ENCODE data around the gene CTF1.
"Not testable (repeated sequence)": the region's sequence is repeated elsewhere in the genome, so short reads cannot be mapped to it uniquely, and the experiment has no call there.

The CTF1 gene, protein sequence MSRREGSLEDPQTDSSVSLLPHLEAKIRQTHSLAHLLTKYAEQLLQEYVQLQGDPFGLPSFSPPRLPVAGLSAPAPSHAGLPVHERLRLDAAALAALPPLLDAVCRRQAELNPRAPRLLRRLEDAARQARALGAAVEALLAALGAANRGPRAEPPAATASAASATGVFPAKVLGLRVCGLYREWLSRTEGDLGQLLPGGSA

GRCh38 chr16:30896261-30896888, at the start of gene CTF1:
CTF1 (plus strand) TSS chr16:30896614; CDS start chr16:30896644, 30 bp downstream.
- DNase-seq = peak in 7 of 10 donors; percentile 42 to 93 (median 58)

DNA sequence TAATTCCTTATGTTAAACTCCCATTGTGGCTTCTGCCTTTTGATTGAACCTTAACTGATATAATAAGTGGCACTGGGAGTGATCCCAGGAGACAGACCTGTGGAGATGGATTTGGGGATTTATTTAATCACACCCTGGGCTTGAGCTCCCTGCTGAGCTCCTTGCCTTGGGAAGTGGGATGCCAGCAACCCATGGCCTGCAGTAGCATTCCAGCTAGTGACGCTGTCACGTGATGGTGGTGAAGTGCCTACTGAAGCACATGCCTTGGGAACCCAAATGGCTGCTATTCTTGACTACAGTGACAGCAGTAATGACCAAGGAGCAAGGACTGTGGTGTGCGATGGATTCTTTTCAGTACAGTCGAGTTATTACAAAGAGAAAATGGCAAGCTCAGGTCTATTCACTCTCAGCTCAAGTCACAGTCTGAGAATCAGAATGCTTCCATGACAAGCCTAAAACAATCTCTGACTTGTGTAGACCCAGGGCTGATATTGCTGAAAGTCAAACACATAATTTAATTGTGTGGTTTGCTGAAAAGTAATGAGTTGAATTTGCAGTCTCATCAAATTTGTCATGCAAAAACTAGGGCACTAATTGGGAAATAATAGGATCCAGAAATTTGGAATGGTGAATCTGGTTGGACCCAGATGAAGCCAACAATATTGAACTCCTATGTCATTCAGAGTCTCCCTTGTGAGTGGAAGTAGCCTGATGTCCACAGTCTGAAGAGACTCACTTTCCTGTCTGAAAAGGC, 49.6 kb upstream of the CTF1 start:
- intact Hi-C loops (cut with DNase I) = loop anchor here (10.0 kb wide), 1 partner anchor 58 kb away; no protein-coding TSS in a partner anchor
- DNase-seq = no peak

More at GRCh38 chr16:30896261-30896888, at the start of gene CTF1:
- intact Hi-C loops (cut with DNase I) = no loop called here

- intact Hi-C loops (cut with DNase I) = no loop called here
- no peak for DNase-seq
Observed at GRCh38 chr16:30850246-30850645, 46.2 kb upstream of the CTF1 start.

DNA sequence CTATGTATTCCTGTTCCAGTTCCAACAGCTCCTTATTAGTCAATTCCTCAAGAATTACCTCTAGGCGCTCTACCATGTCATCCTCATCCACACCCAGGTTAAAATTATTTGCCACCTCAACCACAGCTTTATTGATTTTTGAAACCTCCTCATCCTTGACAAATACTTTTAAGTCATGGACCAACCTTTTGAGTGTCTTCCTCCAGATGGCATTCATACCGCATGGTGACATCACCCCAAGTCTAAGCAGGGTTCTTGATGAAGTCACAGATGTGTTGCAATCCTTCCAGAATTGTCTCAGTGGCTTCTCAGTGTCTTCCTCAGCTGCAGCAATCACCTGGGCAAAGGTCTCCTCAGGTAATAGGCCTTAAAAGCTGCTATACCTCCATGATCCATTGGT, 42.7 kb upstream of the CTF1 start:
- DNase-seq = no peak
- intact Hi-C loops (cut with DNase I) = no loop called here

DNA sequence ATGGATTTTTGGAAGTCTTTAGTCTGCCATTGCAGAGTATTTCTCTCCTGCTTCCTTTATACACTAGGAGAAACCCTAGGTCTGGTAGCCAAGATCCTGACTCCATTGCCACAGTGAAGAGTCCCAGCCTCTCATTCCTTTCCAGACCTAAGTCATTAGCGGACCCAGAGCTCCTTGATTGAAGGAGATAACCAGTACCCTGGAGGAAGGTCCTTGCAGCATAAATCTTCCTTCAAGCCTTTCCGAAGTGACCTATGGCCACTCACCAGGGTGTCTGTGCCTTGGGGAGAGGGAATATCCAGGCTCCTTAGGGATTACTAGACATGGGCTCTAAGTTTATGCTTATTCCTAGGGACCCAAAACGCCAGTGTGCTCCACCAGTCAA, 38.3 kb upstream of the CTF1 start:
- intact Hi-C loops (cut with DNase I) = no loop called here
- DNase-seq = no peak

DNA sequence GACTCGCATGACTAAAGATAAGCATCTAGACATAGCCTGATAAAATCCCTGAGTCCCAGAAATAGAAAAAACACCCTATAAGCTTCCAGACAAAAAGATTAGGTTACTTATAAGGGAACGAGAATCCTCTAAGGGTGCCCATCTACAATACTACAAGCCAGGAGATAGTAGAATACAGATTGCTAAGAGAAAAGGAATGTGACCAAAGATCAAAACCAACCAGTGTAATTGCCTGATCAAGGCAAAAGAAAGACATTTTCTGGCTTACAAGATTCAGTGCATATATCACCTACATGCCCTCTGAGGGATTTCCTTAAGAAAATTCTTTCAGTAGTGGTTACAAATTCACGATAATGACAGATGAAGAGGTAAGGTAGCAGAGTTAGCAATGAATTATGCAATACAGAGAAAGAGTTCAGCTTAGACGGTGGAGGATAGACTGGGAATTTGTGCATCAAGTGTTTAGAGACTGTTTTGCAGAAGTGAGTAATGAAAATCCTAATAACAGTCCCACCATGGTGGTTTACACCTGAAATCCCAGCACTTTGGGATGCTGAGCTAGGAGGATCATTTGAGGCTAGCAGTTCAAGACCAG, 37.5 kb upstream of the CTF1 start:
- no peak for DNase-seq

DNA sequence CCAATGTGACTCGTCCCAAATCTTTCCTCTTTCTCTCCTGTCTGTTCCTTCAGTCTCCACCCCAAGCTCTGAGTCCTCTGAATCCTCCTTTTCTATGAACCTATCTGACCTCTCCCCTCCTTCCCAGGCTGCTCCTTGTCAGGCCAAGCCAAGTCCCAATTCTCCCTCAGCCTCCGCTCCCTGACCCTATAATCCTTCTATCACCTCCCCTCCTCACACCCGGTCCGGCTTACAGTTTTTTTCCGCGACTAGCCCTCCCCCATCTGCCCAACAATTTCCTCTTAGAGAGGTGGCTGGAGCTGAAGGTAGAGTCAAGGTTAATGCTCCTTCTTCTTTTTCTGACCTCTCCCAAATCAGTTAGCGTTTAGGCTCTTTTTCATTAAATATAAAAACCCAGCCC, 35.7 kb upstream of the CTF1 start:
- intact Hi-C loops (cut with DNase I); DNase-seq: not testable (repeated sequence)

More for the DNA sequence above, 37.5 kb upstream of the CTF1 start:
- intact Hi-C loops (cut with DNase I) = no loop called here

GRCh38 chr16:30863178-30863577, 33.2 kb upstream of the CTF1 start:
- DNase-seq; intact Hi-C loops (cut with DNase I): not testable (repeated sequence)

DNA sequence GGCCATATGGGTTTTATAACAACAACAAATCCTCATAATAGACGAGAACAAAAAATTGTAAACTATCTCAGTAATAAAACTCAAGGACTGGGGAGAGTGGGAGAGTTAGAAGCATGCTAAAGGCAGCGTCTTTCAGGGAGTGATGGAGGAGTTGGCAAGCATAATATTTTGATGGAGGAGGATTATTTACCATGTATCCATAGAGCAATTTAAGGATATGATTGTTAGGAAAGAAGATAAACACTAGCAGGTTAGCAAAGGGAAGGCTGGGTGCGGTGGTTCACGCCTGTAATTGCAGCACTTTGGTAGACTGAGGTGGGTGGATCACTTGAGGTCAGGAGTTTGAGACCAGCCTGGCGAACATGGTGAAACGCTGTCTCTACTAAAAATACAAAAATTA, 30.4 kb upstream of the CTF1 start:
- no peak for DNase-seq
- intact Hi-C loops (cut with DNase I) = no loop called here

GRCh38 chr16:30867747-30868146, 28.7 kb upstream of the CTF1 start:
- no peak for DNase-seq
- intact Hi-C loops (cut with DNase I) = no loop called here

- intact Hi-C loops (cut with DNase I) = no loop called here
- DNase-seq = no peak
Observed at GRCh38 chr16:30870904-30871303, 25.5 kb upstream of the CTF1 start.

- intact Hi-C loops (cut with DNase I) = loop anchor here (2.0 kb wide), 1 partner anchor 88 kb away; the partner anchor contains the start of gene ZNF629
- no peak for DNase-seq
Observed at GRCh38 chr16:30874244-30874820, 22.1 kb upstream of the CTF1 start.

- intact Hi-C loops (cut with DNase I) = loop anchor here (1.0 to 2.0 kb wide), 2 partner anchors 70 to 88 kb away; partner anchors contain the start of gene ZNF629
- peak; percentile 83 to 99 (median 91) for DNase-seq
Observed at GRCh38 chr16:30874821-30875717, 21.3 kb upstream of the CTF1 start.

DNA sequence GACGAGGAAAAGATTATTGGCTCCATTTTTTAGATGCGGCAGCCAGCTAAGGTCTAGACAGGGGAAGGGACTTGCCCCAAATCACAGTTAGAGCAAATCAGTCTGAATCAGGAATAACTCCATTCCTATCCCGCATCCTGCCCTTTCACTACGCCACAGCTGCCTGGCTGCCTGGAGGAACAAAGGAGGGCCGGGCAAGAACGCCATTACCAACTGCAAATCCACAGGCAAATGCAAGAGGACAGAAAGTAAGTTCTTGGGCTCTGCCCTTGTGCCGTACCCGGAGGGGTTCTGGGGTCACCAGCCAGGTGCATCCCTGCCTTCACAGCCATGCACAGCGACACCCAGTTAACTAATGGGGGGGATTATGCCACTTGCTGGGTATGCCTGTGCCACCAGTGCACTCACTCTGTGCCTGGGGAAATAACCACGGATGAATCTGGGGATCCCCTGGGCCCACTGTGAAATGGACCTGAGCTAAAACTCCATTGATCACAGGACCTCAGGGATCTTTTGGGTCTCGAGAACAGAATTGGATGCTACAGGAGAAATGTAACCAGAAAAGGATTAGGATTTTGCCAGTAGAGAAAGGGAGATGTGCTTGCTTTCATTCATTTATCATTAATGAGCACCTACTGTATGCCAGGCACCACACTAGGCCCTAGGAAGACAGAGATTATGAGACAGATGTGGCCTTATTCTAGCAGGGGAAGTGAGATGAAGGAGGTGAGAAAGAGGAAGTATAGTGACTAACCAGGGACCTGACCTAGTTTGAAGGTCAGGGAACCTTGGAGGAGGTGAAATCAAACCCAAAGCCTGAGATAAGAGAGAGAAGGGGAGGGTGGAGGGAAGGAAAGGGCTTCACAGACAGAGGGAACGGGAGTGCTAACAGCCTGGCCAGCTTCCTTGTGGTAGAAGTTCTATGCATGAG, 20.3 kb upstream of the CTF1 start:
- intact Hi-C loops (cut with DNase I) = loop anchor here (1.0 to 2.0 kb wide), 2 partner anchors 71 to 89 kb away; partner anchors contain the start of gene ZNF629
- peak in 1 of 10 donors; percentile 21 for DNase-seq

DNA sequence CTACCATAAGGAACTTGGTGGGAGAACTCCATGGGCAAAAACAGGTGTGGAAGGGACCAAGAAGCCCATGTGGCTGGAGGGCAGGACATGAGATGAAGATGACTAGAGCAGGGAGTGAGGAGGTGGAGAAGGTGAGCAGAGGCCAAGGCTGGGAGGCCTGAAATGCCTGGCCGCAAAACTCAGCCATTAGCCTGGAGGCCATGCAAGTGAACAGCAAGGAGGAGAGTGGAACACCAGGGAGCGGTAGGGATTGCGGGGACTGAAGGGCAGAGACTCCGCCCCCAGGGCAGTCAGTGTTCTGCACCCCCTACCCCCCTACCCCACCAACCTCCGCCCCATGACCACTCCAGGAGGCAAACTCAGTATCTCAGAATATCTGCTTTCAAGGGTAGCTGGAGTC, 19.5 kb upstream of the CTF1 start:
- DNase-seq = no peak
- intact Hi-C loops (cut with DNase I) = no loop called here

GRCh38 chr16:30882429-30883310, 13.7 kb upstream of the CTF1 start:
- no peak for DNase-seq
- intact Hi-C loops (cut with DNase I) = no loop called here

DNA sequence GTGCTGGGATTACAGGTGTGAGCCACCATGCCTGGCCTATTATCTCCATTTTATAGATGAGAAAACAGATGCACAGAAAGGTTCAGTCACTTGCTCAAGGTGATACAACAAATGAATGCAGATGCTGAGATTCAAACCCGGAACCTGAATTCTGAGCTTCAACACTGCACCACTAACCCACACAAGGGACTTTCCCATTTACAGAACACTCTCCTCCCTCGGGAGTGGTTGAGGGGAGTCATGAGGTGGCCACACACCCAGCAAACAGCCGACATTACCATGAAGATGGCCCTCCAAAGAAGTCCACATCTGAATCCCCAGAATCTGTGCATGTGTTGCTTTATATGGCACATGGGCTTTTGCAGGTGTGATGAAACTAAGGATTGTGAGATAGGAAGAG, 11.7 kb upstream of the CTF1 start:
- intact Hi-C loops (cut with DNase I) = no loop called here
- no peak for DNase-seq

DNA sequence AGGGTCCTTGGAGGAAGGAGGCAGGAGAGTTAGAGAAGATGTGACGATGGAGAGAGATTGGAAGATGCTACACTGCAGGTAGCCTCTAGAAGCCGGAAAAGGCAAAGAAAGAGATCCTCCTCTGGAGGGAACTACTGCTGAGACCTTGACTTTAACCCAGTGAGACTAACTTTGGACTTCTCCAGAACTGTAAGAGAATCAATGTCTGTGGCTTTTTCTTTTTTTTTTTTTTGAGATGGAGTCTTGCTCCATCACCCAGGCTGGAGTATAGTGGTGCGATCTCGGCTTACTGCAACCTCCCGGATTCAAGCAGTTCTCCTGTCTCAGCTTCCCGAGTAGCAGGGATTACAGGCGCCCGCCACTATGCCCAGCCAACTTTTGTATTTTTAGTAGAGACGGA, 11.2 kb upstream of the CTF1 start:
- intact Hi-C loops (cut with DNase I) = no loop called here

More for the DNA sequence above, 11.2 kb upstream of the CTF1 start:
- DNase-seq = no peak
